CD14-positive monocyte (primary cell): ENCODE measurements around the gene MAP3K3. TPM values are rescaled to one million over a fixed set of nuclear protein-coding genes. Genes with fewer than 3 reads are reported as not detected.

Experiments used
- DNase-seq, 3 donors: peaks; one replicate each; pipeline ENCODE4 v3.0.0-alpha.2; 2011 to 2022
- H2AFZ ChIP-seq: 2 replicates; pipeline ENCODE4 v1.6.0; 2012; ENCODE audit warnings: mild to moderate bottlenecking, low read depth, low read length, inconsistent platforms; ENCODE audit not compliant: insufficient read depth, poor library complexity, severe bottlenecking
- H3K27ac ChIP-seq, 2 donors: 1 replicate in 1 of 2; 2 replicates in 1 of 2; pipeline ENCODE4 v1.5.1; 2012 to 2013; ENCODE audit warnings: low read length in 2 of 2, control low read depth in 1 of 2, inconsistent platforms in 1 of 2, low read depth in 1 of 2, mild to moderate bottlenecking in 1 of 2
- H3K27me3 ChIP-seq, 2 donors: one replicate each; pipeline versions ENCODE4 v1.6.0 to v1.6.1; 2011 to 2013; ENCODE audit warnings: low read length in 2 of 2; ENCODE audit not compliant: control insufficient read depth in 2 of 2, insufficient read depth in 2 of 2
- H3K36me3 ChIP-seq, 2 donors: replicated peaks in 1 of 2; 1 replicate in 1 of 2; 2 replicates in 1 of 2; pipeline versions ENCODE4 v1.5.1 to v1.6.1; 2012 to 2013; ENCODE audit warnings: low read length in 2 of 2, control low read depth in 1 of 2, inconsistent platforms in 1 of 2, mild to moderate bottlenecking in 1 of 2; ENCODE audit not compliant: insufficient read depth in 2 of 2, control insufficient read depth in 1 of 2
- H3K4me1 ChIP-seq, 2 donors: 1 replicate in 1 of 2; 2 replicates in 1 of 2; pipeline versions ENCODE4 v1.5.1 to v1.6.1; 2012 to 2013; ENCODE audit warnings: low read length in 2 of 2, control low read depth in 1 of 2, inconsistent platforms in 1 of 2, mild to moderate bottlenecking in 1 of 2, moderate library complexity in 1 of 2; ENCODE audit not compliant: insufficient read depth in 2 of 2, control insufficient read depth in 1 of 2
- H3K4me2 ChIP-seq: replicated peaks from 2 replicates; pipeline ENCODE3; 2012; ENCODE audit warnings: low read length, moderate library complexity, mild to moderate bottlenecking; ENCODE audit not compliant: poor library complexity, severe bottlenecking; ENCODE audit errors: extremely low read depth
- H3K4me3 ChIP-seq, 3 experiments: fragments of 200-600 bp in 1 of 3; sonication (generic) in 1 of 3; replicated peaks in 1 of 3; 1 replicate in 2 of 3; 2 replicates in 1 of 3; pipeline ENCODE4 v1.5.1; 2011 to 2013; ENCODE audit warnings: low read length in 3 of 3, mild to moderate bottlenecking in 3 of 3, control low read depth in 2 of 3, low read depth in 2 of 3, inconsistent platforms in 1 of 3, moderate library complexity in 1 of 3
- H3K79me2 ChIP-seq: 2 replicates; pipeline ENCODE4 v1.6.0; 2012; ENCODE audit warnings: mild to moderate bottlenecking, control low read depth, inconsistent platforms, low read length, moderate library complexity; ENCODE audit not compliant: insufficient read depth
- H3K9ac ChIP-seq: 2 replicates; pipeline ENCODE4 v1.6.0; 2017; ENCODE audit warnings: low read length, mild to moderate bottlenecking; ENCODE audit not compliant: insufficient read depth, poor library complexity, severe bottlenecking
- H3K9me3 ChIP-seq, 2 donors: replicated peaks in 1 of 2; 1 replicate in 1 of 2; 2 replicates in 1 of 2; pipeline versions ENCODE4 v1.5.1 to v1.6.1; 2012 to 2013; ENCODE audit warnings: low read length in 2 of 2, control low read depth in 1 of 2; ENCODE audit not compliant: control insufficient read depth in 1 of 2, insufficient read depth in 1 of 2
- H4K20me1 ChIP-seq: 2 replicates; pipeline ENCODE4 v1.6.0; 2012; ENCODE audit warnings: mild to moderate bottlenecking, low read length, control low read depth, moderate library complexity; ENCODE audit not compliant: insufficient read depth
- H3K27ac Mint-ChIP-seq, 7 donors: one replicate each; pipeline ENCODE4 v1.8.0; 2020; ENCODE audit warnings: mild to moderate bottlenecking in 7 of 7, mixed read lengths in 7 of 7, moderate library complexity in 6 of 7, inconsistent platforms in 2 of 7
- H3K27me3 Mint-ChIP-seq, 3 donors: one replicate each; pipeline ENCODE4 v1.8.0; 2021 to 2022; ENCODE audit warnings: low read depth in 3 of 3, mild to moderate bottlenecking in 3 of 3, mixed read lengths in 3 of 3, moderate library complexity in 3 of 3, inconsistent platforms in 1 of 3
- H3K36me3 Mint-ChIP-seq, 2 donors: one replicate each; pipeline ENCODE4 v1.8.0; 2020; ENCODE audit warnings: mixed read lengths in 2 of 2, inconsistent platforms in 1 of 2, mild to moderate bottlenecking in 1 of 2
- H3K4me1 Mint-ChIP-seq: one replicate; pipeline ENCODE4 v1.8.0; 2020; ENCODE audit warnings: mild to moderate bottlenecking, mixed read lengths
- H3K4me3 Mint-ChIP-seq, 2 donors: one replicate each; pipeline ENCODE4 v1.8.0; 2020; ENCODE audit warnings: mild to moderate bottlenecking in 2 of 2, mixed read lengths in 2 of 2, moderate library complexity in 1 of 2
- H3K9me3 Mint-ChIP-seq, 7 donors: one replicate each; pipeline ENCODE4 v1.8.0; 2020 to 2022; ENCODE audit warnings: mixed read lengths in 7 of 7, mild to moderate bottlenecking in 6 of 7, moderate library complexity in 6 of 7, inconsistent platforms in 2 of 7
- WGBS: methylation state at CpG from one replicate; pipeline ENCODE4 v1.1.5; 2013; ENCODE audit warnings: missing lambda C conversion rate; ENCODE audit not compliant: insufficient coverage; 5-methylcytosine and 5-hydroxymethylcytosine counted together
- intact Hi-C, 2 donors: fragments of 100-400 bp; cut with micrococcal nuclease; formaldehyde crosslinking; loops; one replicate each; pipeline versions ENCODE4 v1.15.0 to v1.15.1; 2023
- polyA plus RNA-seq, 3 donors: library from polyadenylated mRNA; depleted of rRNA in 1 of 3; unstranded in 2 of 3; stranded (reverse) in 1 of 3; fragments of 300-500 nt in 2 of 3; fragments of >200 nt in 1 of 3; fragmentation: Illumina TruSeq in 2 of 3; gene quantifications; 1 replicate in 2 of 3; 2 replicates in 1 of 3; pipeline ENCODE4 v1.2.3, GENCODE V29; 2012 to 2021
- TF ChIP-seq, protein P1 (sequence below): fragments of 200-600 bp; IDR thresholded peaks from one replicate; pipeline ENCODE4 v1.8.0; 2022; ENCODE audit warnings: antibody characterized with exemption, mild to moderate bottlenecking

MAP3K3 gene
- polyA plus RNA-seq, 3 donors: 52.2 to 219 (median 63.6) TPM

DNA sequence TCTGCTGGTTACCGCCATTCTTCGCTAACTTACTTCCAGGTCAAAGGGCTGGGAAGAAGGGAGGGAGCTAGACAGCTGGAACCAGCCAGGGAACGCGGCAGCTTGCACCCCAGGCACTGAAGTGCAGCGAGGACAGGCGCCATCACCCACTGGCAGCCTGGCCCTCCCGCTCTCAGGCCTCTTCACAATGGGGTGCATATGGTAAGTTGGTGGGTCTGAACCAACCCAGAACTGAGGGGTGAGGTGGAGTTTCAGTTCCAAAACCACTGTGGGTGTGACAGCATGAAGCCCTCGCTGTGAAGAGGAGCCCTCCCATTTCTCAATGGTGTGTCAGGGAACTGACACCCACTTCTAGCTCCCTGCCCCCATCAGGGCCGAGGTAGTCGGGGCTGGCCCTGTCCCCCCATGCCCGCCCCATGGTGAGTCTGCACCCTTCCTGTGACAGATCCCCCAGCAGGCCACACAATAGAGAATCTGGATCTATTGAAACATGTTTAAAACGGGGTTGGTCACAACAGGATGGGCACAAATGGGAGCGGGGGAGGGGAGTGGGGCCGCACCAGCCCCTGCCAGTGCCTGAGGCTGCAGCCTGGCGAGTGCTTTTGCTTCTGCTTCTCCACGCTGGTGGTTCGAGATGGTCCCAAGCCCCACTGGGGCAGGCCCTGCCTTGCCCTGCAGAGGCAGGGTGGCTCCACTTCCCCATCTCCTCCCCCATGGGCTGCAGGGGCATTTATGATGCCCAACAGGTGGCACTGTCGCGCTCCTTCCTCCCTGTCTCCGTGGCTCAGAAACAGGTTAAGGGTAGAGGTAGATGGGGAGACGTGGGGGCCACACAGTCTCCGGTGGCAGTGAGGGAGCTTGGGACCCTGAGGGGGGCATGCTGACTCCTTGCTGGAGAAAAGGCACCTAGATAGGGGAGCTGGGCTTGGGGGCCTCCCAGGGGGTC is 75.4 kb downstream of the MAP3K3 start:
- H4K20me1 ChIP-seq: peaks cover 75% of the 10 kb centered on the region
- H3K4me1 ChIP-seq: peaks cover 56 to 73% of the 10 kb centered on the region in 2 donors
- H3K4me2 ChIP-seq: peak overlapping the region; percentile 100
- H3K9me3 Mint-ChIP-seq: peaks cover 0 to 2% (median 0%) of the 10 kb centered on the region in 7 donors
- no peaks in the 10 kb centered on the region for H3K9me3 ChIP-seq
- DNase-seq: peak; percentile 81 to 83 (median 81)
- peaks cover 42 to 53% of the 10 kb centered on the region in 2 donors for H3K36me3 ChIP-seq
- intact Hi-C loops: loop anchor here (5.0 to 10.0 kb wide), 8 partner anchors 45 to 145 kb away; partner anchors contain the start of genes CCDC47 (in 2 of the 2), DDX42 (in 2 of the 2), DCAF7 (in 1 of the 2) and FTSJ3 (in 1 of the 2)
- peak overlapping the region; percentile 74 to 100 (median 92) for H3K4me3 ChIP-seq
- H3K9ac ChIP-seq: peak overlapping the region; percentile 91
- WGBS: 47% methylated on average over 13 of the region's 22 CpGs
- peaks cover 60% of the 10 kb centered on the region for H3K4me1 Mint-ChIP-seq
- peaks cover 0 to 3% (median 0%) of the 10 kb centered on the region in 3 donors for H3K27me3 Mint-ChIP-seq
- no peak overlapping the region for H2AFZ ChIP-seq
- H3K79me2 ChIP-seq: peaks cover 45% of the 10 kb centered on the region
- H3K4me3 Mint-ChIP-seq: peak overlapping the region; percentile 95 to 97
- no peaks in the 10 kb centered on the region for H3K27me3 ChIP-seq
- peak overlapping the region; percentile 70 to 85 for H3K27ac ChIP-seq
- TF ChIP-seq, protein P1, sequence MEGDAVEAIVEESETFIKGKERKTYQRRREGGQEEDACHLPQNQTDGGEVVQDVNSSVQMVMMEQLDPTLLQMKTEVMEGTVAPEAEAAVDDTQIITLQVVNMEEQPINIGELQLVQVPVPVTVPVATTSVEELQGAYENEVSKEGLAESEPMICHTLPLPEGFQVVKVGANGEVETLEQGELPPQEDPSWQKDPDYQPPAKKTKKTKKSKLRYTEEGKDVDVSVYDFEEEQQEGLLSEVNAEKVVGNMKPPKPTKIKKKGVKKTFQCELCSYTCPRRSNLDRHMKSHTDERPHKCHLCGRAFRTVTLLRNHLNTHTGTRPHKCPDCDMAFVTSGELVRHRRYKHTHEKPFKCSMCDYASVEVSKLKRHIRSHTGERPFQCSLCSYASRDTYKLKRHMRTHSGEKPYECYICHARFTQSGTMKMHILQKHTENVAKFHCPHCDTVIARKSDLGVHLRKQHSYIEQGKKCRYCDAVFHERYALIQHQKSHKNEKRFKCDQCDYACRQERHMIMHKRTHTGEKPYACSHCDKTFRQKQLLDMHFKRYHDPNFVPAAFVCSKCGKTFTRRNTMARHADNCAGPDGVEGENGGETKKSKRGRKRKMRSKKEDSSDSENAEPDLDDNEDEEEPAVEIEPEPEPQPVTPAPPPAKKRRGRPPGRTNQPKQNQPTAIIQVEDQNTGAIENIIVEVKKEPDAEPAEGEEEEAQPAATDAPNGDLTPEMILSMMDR: peak; percentile 87
- peaks cover 36 to 57% of the 10 kb centered on the region in 2 donors for H3K36me3 Mint-ChIP-seq
- peak overlapping the region; percentile 82 to 95 (median 90) for H3K27ac Mint-ChIP-seq

- H3K27me3 Mint-ChIP-seq: peaks cover 0 to 3% (median 0%) of the 10 kb centered on the region in 3 donors
- no peaks in the 10 kb centered on the region for H3K27me3 ChIP-seq
- peaks cover 0 to 2% (median 0%) of the 10 kb centered on the region in 7 donors for H3K9me3 Mint-ChIP-seq
- peak overlapping the region; percentile 70 to 85 for H3K27ac ChIP-seq
- TF ChIP-seq, protein P1: no peak
- peaks cover 53% of the 10 kb centered on the region for H3K79me2 ChIP-seq
- DNase-seq: no peak
- no peaks in the 10 kb centered on the region for H3K9me3 ChIP-seq
- peaks cover 75% of the 10 kb centered on the region for H4K20me1 ChIP-seq
- H2AFZ ChIP-seq: no peak overlapping the region
- peak overlapping the region; percentile 95 to 97 for H3K4me3 Mint-ChIP-seq
- intact Hi-C loops: loop anchor here (5.0 to 10.0 kb wide), 8 partner anchors 44 to 144 kb away; partner anchors contain the start of genes CCDC47 (in 2 of the 2), DDX42 (in 2 of the 2), DCAF7 (in 1 of the 2) and FTSJ3 (in 1 of the 2)
- H3K4me1 Mint-ChIP-seq: peaks cover 65% of the 10 kb centered on the region
- peak overlapping the region; percentile 82 to 95 (median 90) for H3K27ac Mint-ChIP-seq
- H3K36me3 Mint-ChIP-seq: peaks cover 36 to 55% of the 10 kb centered on the region in 2 donors
- peaks cover 64 to 81% of the 10 kb centered on the region in 2 donors for H3K4me1 ChIP-seq
- H3K4me3 ChIP-seq: peak overlapping the region; percentile 74 to 100 (median 92)
- H3K4me2 ChIP-seq: peak overlapping the region; percentile 100
- H3K36me3 ChIP-seq: peaks cover 39 to 52% of the 10 kb centered on the region in 2 donors
- WGBS: 1% methylated on average over 15 of the region's 24 CpGs
- H3K9ac ChIP-seq: peak overlapping the region; percentile 91
Observed at GRCh38 chr17:63698381-63698885, 76.2 kb downstream of the MAP3K3 start.
